ENCODE data around the gene CHST8.

The CHST8 gene

DNA sequence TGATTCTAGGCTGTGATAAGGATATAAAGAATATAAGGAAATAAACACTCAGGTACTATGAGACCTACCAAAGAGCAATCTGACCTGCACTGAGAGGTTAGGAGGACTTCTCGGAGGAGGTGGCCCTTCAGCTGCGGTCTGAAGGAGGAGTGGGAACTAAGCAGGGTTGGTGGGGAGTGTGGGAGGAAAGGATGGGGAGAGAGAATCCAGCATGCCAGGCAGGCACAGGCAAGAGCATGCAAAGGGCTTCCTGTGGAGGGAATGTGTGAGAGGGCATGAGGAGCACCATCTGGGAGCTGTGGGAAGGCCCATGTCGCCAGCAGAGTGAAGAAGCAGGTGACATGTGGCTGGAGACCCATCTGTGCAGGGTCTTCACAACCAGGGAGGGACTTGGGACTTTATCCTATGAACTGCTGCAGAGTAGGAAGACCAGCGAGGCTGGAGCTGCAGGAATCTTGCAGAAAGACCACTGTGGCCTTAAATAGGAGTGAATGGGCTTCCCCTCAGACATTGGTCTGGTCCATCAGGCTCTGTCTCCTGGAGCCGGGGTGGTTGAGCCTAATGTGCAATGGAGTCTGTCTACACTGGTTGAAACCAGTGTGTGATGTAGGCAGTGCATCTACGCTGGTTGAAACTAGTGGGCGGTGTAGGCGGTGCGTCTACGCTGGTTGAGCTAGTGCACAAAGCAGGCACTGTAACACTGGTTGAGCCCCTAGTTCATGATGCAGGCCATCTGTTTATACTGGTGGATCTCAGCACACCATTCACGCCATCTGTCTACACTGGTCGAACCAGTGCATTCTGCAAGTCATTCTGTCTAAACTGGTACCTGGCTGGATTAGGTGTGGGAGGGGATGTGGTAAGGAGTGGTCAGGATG, 6.4 kb downstream of the CHST8 start:
- TF ChIP-seq, protein P1, sequence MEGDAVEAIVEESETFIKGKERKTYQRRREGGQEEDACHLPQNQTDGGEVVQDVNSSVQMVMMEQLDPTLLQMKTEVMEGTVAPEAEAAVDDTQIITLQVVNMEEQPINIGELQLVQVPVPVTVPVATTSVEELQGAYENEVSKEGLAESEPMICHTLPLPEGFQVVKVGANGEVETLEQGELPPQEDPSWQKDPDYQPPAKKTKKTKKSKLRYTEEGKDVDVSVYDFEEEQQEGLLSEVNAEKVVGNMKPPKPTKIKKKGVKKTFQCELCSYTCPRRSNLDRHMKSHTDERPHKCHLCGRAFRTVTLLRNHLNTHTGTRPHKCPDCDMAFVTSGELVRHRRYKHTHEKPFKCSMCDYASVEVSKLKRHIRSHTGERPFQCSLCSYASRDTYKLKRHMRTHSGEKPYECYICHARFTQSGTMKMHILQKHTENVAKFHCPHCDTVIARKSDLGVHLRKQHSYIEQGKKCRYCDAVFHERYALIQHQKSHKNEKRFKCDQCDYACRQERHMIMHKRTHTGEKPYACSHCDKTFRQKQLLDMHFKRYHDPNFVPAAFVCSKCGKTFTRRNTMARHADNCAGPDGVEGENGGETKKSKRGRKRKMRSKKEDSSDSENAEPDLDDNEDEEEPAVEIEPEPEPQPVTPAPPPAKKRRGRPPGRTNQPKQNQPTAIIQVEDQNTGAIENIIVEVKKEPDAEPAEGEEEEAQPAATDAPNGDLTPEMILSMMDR (conservative IDR thresholded peaks at IDR 0.05; ENCODE audit: low read depth, low read length) = no peak
- DNase-seq (ENCODE audit: low read depth) = no peak

DNA sequence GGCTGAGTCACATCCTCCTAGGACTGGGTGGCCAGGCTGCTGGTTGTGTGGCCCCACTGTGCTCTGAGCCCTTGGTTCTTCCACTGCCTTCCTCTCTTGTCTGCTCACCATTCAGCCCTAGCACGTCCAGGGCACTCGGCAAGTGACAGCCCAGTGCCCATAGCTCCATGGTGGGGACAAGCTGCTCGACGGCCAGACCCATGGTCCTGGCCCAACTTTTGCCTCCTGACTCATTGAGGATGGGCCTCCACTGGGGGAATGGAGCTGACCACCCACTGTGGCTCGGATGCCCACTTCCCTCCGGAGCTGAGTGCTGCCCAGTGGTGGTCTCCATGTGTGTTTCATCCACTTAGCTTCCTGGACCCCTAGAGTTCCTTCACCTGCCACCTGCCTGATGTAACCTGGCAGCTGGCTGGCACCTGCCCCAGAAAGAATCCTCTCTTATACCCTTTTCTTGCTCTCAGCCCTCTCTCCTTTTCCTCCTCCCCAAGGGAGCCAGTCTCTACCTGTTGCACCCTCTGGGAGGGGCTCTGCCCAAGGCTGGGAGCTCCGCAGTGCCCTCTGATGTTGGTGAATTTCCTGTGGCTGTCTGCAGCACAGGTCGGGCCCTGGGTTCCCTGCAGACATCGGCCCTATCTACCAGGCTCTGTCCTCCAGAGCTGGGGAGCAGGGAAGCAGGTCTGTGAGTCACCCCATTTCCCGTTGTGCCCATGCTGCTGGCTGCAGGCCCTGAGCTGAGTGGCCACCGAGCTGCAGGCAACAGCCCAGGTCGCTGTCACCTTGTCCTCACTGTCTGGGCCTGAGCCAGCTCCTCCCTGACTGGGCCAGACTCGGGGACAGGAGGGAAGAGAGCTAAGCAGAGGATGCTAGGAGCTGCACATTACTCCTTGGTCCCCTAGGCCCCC, 7.4 kb downstream of the CHST8 start:
- no peak for DNase-seq (ENCODE audit: low read depth)
- TF ChIP-seq, protein P1 (conservative IDR thresholded peaks at IDR 0.05; ENCODE audit: low read depth, low read length) = no peak
- no peak overlapping the region for H3K4me3 ChIP-seq (ENCODE audit: low read depth, low read length)

More for the DNA sequence above, 6.4 kb downstream of the CHST8 start:
- H3K4me3 ChIP-seq (ENCODE audit: low read depth, low read length) = no peak overlapping the region

DNA sequence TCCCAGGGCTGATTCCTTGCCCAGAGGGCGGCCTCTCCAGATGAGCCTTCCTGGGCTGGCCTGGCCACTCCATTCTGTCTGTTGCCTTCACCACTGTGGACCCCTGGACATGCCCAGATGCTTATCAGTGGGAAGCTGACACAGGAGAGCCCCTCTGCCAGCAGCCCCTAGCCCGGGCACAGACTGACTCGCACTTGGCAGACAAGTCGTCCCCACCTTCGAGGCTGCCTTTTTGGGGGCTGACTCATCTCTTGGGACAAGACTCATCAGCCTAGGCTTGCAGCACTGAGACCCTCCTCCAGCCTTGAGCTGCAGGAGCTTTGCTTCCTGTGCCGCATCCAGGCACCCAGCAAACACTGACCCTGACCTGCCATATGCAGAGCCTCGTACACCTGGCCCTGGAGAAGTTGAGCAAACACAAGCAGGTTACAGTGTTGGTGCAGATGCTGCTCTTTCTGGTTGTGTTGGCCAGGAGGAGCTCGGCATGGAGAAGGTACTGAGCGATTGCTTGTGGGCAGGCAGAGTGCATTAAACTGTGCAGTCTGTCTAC, 8.1 kb downstream of the CHST8 start:
- no peak for DNase-seq (ENCODE audit: low read depth)
- H3K4me3 ChIP-seq (ENCODE audit: low read depth, low read length) = no peak overlapping the region
- TF ChIP-seq, protein P1 (conservative IDR thresholded peaks at IDR 0.05; ENCODE audit: low read depth, low read length) = no peak

DNA sequence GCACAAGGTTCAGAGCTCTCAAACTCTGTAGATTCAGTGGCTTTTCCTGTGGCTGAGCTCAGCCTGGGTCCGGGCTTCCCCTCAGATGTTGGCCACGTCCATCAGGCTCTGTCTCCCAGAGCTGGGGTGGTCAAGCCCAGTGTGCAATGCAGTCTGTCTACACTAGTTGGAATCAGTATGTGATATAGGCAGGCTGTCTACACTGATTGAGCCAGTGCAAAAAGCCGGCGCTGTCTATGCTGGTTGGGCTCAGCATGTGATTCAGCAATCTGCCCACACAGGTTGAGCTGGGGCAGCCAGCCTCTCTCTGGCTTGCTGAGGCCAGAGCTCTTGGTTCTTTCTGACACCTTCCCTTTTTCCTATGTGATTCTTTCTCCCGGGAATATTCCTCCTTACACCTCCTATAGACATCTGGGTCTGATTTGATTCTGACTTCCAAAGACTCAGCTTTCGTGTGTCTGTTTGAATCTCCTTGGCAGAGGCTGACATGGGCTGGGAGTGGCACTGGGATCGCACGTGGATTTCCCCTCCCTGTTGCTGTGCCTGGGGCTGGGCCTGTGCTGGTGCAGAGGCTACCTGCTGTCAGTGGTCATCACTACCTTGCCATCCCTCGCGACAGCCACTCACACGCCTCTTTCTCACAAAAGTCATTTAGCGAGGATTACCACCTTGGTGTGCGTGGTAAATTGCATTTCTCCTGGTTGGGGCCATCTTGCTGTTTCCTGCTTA, 9.3 kb downstream of the CHST8 start:
- TF ChIP-seq, protein P1 (conservative IDR thresholded peaks at IDR 0.05; ENCODE audit: low read depth, low read length) = no peak

DNA sequence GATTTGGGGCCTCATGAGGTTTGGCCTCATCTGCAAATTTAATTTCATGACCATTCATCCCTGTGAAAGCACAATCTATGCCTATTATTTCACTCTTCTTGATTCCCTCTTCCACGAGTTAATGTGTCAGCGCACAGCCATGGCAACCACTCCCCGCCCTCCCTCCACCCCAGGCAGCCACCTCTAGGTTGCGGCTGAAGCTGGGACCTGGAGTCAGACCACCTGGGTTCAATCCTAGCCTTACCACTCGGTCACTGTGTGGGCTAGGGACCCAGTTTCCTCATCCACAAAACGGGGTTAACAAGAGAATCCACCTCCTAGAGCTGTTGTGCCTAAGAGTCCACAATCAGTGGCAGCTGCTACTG, 9.8 kb downstream of the CHST8 start:
- TF ChIP-seq, protein P1 (conservative IDR thresholded peaks at IDR 0.05; ENCODE audit: low read depth, low read length) = no peak
- no peak overlapping the region for H3K4me3 ChIP-seq (ENCODE audit: low read depth, low read length)
- DNase-seq (ENCODE audit: low read depth) = no peak

More for the DNA sequence above, 9.3 kb downstream of the CHST8 start:
- no peak for DNase-seq (ENCODE audit: low read depth)
- H3K4me3 ChIP-seq (ENCODE audit: low read depth, low read length) = no peak overlapping the region

DNA sequence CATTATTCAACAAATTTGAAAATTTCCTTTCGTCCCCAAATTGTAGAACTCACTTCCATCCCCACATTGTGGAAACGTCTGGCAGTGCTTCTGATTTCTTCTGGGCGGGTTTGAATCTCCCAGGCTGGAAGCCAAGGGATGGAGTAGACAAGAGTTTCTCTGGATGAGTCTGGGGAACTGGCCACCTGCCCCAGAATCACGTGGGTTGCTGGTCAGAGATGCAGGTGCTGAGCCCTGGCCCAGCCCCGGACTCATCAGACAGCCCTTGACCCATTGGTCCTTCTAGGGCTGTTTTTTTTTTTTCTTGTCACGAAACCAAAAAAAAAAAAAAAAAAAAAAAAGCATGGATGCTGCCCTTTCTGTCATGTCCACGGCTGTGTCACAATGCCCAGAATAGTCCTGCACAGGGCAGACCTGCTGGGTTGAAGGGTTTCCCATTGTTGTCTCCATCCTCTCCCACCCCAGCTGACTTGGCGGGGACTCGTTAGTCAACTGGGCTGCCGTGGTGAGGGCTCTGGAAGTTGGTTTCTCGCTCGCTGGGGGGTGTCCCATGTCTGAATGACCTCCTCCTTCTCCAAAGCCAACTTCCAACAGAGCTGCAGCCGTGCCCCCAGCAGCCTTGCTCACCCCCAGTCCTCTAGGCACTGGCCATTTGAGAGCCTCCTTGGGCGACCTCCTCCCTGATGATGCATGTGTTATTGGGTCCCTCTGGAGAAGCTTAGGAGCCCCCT, 12.8 kb downstream of the CHST8 start:
- DNase-seq (ENCODE audit: low read depth) = no peak
- TF ChIP-seq, protein P1 (conservative IDR thresholded peaks at IDR 0.05; ENCODE audit: low read depth, low read length) = no peak
- H3K4me3 ChIP-seq (ENCODE audit: low read depth, low read length) = no peak overlapping the region
